Raji (cell line): Measurements from ENCODE around the gene ZMYND19.
A peak's percentile ranks its signal among the peaks of the same experiment; 100 is the strongest.

Source experiments
- POLR2A ChIP-seq: IDR thresholded peaks from 2 replicates; pipeline ENCODE4 v1.6.1; 2011; ENCODE audit warnings: low read depth, low read length, control low read depth; ENCODE audit not compliant: insufficient read depth

ZMYND19 gene

GRCh38 chr9:137618105-137619067, 28.1 kb upstream of the ZMYND19 start, which contains the start of gene EHMT1:
Gene EHMT1, plus strand, starts transcription at chr9:137619005. Its CDS starts 24 bp downstream, at chr9:137619029.
- peak; percentile 68 for TF ChIP-seq POLR2A

GRCh38 chr9:137615387-137615871, 25.1 kb upstream of the ZMYND19 start:
- no peak for TF ChIP-seq POLR2A

- TF ChIP-seq POLR2A = no peak; the same call in 1 of the 2 replicates
Observed at GRCh38 chr9:137614631-137615386, 24.5 kb upstream of the ZMYND19 start.

GRCh38 chr9:137613738-137614523, 23.6 kb upstream of the ZMYND19 start:
- peak; percentile 19; the same call in 1 of the 2 replicates for TF ChIP-seq POLR2A

- no peak for TF ChIP-seq POLR2A
Observed at GRCh38 chr9:137613259-137613658, 22.9 kb upstream of the ZMYND19 start.

- TF ChIP-seq POLR2A = 0 out of 2 replicates have a peak, but pooled peaks have one; percentile 2
Observed at GRCh38 chr9:137612741-137613142, 22.4 kb upstream of the ZMYND19 start.

- peak; percentile 35; the same call in 1 of the 2 replicates for TF ChIP-seq POLR2A
Observed at GRCh38 chr9:137611623-137612609, 21.6 kb upstream of the ZMYND19 start.

GRCh38 chr9:137610944-137611343, 20.6 kb upstream of the ZMYND19 start:
- TF ChIP-seq POLR2A = no peak

- no peak for TF ChIP-seq POLR2A
Observed at GRCh38 chr9:137607141-137607857, 17.0 kb upstream of the ZMYND19 start.

GRCh38 chr9:137606734-137607138, 16.4 kb upstream of the ZMYND19 start:
- no peak for TF ChIP-seq POLR2A

GRCh38 chr9:137606005-137606621, 15.8 kb upstream of the ZMYND19 start:
- no peak for TF ChIP-seq POLR2A
